Putamen (tissue), 1 donor: ENCODE data around the gene OR2A7.
"Not testable (repeated sequence)": the region's sequence is repeated elsewhere in the genome, so short reads cannot be mapped to it uniquely, and the experiment has no call there.

Experiments used
- DNase-seq: peaks from one replicate; pipeline ENCODE4 v3.0.0-alpha.2; 2016; ENCODE audit warnings: low spot score

OR2A7 gene

DNA sequence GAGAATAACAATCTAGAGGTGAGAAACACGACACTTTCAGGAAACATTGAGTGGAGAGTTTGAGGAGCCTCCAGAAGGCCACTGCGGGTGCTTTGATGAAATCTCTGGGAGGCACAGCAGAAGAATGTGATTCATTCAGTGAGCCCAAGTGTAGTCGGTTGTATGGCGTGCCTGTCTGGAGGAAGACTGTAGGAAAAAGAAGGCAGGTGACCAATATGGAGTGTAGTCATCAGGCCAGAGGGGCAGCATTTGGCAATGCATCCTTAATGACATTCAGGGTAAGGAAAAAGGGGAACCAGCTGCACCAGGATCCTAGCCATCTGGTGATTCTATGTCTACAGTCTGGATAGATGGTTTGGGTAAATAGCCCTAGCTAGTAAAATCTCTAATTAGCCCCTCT, 12.3 kb downstream of the OR2A7 start:
- DNase-seq: not testable (repeated sequence)

DNA sequence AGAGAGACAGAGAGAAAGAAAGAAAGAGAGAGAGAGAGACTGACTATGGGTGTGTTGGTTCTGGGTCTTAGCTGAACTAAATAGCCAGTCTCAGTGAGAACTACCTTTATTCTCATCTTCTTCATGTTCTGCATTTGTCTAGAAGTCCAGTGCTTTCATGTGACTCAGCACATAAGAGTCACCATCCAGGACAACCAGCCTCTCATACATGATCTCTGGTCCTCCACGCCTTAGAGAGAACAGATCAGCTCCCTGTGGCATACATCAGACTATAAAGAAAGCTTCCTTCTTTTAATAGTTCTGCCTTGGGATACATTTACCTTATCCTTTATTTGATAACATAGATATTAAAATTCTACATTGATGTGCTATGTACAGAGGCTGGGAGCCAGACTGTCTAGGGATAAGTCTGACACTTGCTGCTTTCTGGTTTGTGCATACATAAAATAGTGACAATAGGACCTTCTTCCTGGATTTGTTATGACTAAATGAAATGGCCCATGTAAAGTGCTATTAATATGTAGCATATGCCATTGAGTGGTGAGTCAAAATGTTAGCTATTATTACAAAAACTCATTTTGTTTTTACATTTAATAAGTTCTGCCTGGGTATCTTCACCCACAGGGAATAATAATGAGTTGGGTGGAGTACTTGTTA, 16.8 kb downstream of the OR2A7 start:
- DNase-seq: not testable (repeated sequence)

DNA sequence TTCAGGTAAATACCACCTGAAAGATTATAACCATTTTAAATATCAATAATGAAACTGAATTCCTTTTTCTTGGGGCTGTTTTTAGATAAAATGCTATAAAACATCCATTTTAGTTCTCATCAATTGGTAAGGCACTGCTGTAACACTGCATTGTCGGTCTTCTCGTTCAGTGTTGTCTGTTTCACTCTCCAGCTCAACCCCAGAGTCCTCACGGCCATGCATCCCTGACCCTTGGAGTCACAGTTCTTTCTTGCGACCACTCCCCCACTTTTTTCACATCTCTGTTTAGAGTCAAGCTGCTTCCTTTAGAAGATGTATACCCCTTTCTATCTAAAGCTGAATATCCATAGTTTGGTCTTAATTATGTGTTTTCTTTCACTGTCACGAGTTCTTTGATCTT, 17.6 kb downstream of the OR2A7 start:
- not testable (repeated sequence) for DNase-seq

DNA sequence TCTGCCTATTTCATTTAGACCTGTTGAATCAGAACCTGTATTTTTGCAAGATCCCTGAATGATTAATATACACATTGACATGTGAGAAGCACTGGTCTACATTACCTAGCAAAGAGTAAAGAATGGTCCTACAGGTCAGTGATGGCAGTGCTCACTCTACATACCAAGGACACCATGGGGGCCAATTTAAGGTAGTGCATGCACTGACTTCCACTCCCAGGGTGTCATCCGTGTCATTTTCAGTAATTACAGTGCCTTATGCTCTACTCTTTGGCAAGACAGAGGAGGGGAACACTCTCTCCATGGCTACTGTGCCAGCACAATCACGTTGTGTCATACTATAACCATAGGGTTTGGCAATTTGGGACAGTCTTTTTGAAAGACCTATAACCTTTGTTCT, 19.2 kb downstream of the OR2A7 start:
- DNase-seq: not testable (repeated sequence)

DNA sequence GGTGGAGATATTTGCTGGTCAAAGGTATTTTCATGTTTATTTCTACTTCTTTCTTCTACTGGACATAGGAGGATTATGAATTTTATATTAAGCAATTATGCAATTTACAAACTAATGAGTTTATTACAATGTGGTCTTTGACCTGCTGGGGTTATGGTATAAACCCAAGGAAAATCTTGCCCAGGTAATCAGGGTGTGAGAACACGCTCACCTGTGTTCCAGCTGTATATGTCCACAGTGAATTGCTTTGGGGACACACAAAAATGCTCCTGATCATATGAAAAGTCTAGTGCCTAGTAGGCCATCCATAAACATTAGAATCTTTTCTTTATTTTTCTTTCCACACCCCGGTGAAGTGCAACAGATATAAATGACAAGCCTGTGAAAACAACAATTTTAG, 25.2 kb downstream of the OR2A7 start, which contains the start of gene OR2A42:
TSS of gene OR2A42 (minus strand) at position 241 of the 400 bp plus-strand sequence. CDS start 6,762 bp downstream, outside the sequence.
- not testable (repeated sequence) for DNase-seq

DNA sequence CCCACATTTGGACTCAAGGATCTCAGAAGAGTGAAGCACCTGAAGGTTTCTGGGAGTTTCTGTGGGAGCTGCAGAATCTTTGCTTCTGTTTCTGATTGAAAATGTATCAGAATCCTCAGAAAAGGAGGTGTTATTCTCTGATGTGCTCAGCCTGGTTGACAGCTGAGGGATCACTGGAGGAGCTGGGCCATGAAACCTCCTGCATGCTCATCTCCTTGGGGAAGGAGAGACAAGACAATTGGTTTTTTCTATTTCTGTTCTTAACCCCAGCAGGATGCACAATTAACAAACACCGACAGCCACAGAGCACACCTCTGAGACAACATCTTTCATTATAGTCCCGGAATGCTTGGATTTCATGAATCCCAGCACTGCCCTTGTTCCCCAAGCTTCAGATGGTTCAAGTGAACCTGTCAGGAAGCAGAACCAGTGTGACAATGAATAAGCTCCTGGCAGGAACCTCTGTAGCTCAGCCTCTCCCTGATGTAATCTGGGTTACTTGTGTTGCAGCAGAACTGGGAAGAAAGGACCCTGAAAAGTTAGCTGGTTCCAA, 26.0 kb downstream of the OR2A7 start:
- not testable (repeated sequence) for DNase-seq

DNA sequence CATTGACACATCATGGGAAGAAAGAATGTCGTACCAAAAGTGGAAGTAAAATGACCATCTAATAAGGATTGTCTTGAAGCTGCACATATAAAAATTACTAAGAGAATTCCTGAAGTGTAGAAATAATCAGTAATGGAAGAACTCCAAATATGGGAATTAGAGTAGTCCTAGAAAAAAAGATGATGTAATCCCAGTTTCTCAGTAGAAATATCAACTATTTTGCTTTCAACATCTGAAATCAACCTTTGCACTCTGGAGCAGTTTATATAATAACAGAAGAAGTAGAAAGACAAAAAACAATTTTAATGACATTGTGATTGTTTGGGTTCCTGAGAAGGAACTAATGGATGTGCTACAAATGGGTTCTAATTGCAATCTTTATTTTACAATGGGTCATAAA, 31.6 kb downstream of the OR2A7 start:
- not testable (repeated sequence) for DNase-seq

DNA sequence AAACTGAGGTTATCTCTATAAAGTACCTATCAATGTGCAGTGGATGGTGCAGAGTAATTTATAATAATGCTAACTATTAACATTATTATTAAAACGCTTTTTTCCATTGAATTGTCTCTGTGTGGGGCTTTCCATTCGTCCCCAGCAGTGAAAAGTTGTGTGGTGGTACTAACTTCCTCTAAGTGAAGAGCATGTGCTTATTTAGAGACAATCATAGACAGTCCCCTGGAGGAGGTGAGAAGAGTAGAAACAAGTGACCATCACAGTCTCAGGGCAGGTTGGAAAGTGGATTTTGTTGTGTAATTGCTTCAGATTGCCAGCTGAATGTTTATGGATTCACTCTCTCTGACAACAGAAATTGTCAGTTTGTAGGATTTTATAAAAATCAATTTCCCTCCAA, 33.6 kb downstream of the OR2A7 start:
- not testable (repeated sequence) for DNase-seq

DNA sequence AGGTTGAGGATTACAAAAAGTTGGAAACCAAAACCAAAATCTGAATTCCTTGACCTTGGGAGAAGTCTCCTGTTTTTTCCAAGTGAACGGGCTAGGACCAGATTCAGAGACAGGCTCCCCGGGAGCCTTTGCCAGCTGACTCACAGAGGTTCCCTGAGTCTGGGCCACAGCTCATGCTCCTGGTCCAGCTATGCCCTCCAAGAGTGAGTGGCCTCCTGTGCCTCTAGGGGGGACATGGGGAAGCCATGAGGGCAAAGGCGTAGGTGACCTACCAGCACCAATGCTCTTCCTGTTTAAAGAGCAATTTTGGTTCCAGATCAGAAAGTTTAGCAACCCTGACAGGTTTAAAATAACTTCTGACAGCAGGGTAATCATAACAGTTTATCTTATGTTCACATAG, 35.8 kb downstream of the OR2A7 start:
- not testable (repeated sequence) for DNase-seq

DNA sequence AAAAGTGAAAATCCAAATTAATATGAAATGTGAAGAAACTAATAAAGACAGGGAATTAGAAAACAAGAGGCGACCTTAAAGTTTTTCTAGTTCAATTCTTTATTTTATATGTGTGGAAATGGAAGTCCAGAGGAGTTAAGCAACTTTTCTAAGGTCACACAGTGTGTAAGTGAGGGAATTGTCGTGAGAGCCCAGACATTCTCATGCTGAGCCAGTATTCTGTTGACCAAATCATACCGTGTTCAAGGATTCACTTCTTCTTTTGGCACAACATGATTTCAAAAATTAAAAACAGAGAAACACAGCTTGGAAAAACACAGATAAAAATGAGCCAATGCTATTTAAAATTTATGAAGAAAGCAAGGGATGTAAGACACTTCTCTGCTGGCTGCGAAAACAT, 37.7 kb downstream of the OR2A7 start:
- DNase-seq: not testable (repeated sequence)

DNA sequence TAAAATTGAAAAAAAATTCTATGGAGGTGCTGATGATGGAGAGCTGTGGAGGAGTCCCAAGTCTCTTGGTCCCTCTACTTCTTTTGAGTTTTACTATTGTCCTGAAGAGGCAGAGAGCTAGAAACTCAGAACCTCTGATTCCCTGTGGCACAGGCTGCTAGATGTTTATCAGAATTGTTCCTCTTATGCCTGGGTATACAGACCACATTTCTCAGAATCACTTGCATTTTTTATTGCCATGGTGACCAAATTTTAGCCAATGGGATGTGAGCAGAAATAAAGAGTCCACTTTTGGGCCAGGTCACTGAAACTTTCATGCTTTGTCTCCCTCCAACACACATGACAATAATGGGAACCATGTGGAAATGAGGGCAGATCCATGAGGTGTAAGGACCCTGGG, 40.9 kb downstream of the OR2A7 start:
- DNase-seq: not testable (repeated sequence)

DNA sequence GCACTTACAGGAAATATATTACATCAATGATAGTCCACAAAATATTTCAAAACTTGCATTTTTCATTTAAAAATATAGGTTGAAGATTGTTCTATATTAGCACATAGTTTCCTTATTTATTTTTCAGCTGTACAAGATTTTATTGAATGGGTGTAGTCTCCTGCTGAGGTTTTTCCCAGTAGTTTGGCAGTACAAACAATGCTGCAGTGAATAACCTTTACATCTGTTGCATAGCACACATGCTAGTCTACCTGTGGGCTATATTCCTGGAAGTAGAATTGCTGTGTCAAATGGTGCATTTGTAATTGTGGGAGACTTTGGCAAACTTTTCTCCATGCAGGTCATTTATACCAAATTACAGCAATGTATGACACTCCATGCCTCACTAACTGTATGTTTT, 44.1 kb downstream of the OR2A7 start:
- DNase-seq: not testable (repeated sequence)

DNA sequence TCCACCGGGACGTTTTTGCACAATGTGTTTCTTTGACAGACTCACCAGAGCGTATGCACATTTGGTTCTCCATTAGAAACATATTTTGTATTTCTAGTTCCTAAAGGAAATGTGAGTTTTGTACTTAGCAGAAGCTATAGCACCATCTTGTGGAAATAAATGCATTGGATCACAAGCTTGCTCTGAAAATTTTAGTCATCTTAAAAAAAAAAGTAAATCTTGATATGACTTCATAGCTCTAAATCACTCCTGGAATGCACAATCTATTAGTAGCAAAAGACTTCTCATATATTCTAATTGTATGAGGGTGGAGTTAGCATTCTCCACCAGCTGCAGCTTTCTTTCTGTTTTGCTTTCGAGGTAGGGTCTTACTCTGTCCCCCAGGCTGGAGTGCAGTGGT, 45.4 kb downstream of the OR2A7 start:
- DNase-seq: not testable (repeated sequence)

DNA sequence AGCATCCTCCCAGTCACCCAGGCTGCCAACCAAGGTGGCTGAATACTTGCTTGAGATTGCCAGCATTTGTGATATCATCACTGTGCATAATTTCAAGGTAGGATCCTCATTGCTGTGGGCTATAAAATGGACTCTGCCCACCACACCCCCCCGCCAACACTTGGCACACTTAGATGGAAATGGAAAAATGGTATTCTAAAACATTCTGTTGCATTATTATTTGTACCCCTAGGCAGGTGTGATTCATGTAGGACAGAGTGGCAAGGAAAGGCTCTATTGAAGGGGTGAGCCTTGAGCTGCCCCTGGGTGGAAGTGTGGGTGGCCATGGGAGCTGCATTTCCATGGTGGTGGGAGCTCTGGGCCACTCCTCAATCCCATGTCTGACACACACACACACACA, 46.0 kb downstream of the OR2A7 start:
- DNase-seq: not testable (repeated sequence)

DNA sequence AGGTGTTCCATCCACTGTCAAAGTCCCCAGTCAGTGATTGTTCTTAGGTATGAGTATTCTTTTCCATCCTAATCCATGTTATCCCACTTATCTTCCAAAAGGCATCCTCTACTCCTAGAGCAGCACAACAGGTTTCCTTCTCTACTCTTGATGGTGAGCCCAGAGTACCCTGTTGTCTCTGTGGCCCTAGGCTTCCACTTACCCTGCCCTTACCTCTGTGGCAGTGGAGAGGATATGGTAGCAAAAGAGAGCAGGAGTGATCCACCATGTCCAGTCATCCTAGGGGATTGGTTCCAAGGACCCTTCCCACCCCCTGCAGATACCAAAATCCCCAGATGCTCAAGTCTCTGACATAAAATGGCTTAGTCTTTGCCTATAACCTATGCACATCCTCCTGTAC, 47.4 kb downstream of the OR2A7 start:
- DNase-seq: not testable (repeated sequence)
